ENCODE measurements around the gene PDLIM1. TPM values are rescaled to one million over a fixed set of nuclear protein-coding genes. Genes with fewer than 3 reads are reported as not detected.
"Not testable (repeated sequence)": the region's sequence is repeated elsewhere in the genome, so short reads cannot be mapped to it uniquely, and the experiment has no call there.

The PDLIM1 gene
- total and polyA plus RNA-seq, 8 donors, result 44.1 to 120 (median 55.9) TPM

GRCh38 chr10:95244152-95244551, 46.7 kb downstream of the PDLIM1 start:
- no peak overlapping the region for H3K4me3 ChIP-seq
- H3K36me3 ChIP-seq, result peaks cover 0 to 7% (median 0%) of the 10 kb centered on the region in 3 donors
- intact Hi-C loops (cut with DNase I), result loop anchor here in 2 of 3 donors (10.0 kb wide), 2 partner anchors 119 to 121 kb away; no protein-coding TSS in a partner anchor
- no peak for DNase-seq
- no peaks in the 10 kb centered on the region for H3K27me3 ChIP-seq
- FAIRE-seq, result no peak
- H3K4me1 ChIP-seq, result peaks cover 0 to 12% (median 0%) of the 10 kb centered on the region in 3 donors
- 87% methylated on average over 2 of the region's 2 CpGs for WGBS, 2 donors
- no peak for ATAC-seq
- H3K9me3 ChIP-seq, result no peaks in the 10 kb centered on the region
- no peak overlapping the region for H3K27ac ChIP-seq
- TF ChIP-seq CTCF (IDR thresholded peaks at IDR 0.05), result no peak

DNA sequence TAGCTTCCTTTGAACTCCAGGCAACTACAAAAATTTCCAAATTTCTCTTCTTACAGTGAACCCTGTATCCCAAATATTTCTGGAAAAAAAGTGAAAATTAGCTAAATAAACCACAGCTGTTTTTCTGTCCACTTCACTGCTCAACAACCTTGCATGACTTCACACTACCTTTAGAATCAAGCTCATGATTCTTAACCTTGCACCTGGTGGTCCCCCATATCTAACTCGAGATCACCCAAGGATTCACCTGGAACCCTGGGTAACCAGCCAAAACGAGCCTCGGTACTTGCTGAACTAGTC, 47.5 kb downstream of the PDLIM1 start:
- no peak for TF ChIP-seq CTCF (IDR thresholded peaks at IDR 0.05)
- WGBS, 2 donors, result 55 to 56% methylated on average over 3 of the region's 3 CpGs
- no peak for ATAC-seq

DNA sequence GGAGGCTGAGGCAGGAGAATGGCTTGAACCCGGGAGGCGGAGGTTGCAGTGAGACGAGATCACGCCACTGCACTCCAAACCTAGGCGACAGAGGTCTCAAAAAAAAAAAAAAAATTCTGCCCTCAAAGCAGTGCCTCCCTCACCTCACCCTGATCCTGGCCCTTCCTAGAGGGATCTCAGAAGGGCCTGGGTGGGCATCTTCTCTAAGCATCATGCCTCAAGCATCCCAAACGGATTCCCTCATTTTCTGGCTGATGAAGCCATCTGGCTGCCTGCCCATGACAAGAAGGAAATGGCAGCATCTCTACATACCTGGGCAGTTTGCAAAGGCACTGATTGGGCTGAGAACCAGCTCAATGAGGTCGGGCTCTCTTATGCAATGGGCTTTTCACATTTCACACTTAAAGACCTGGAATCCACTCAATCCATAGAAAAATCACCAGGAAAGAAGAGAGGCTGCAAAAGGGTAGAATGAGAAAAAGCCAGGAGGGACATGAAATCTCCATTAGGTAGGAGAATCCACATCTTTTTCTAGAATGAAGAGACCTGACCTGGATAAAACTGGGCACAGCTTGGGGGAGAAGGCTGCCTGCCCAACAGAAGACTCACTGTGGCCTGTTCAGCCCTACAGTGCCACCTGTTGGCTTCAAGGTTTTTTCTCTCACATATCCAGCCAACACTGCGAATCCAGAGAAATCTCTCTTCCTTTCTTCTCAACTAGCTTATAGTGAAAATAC, 48.1 kb downstream of the PDLIM1 start:
- peak in 3 of 4 donors; percentile 11 to 37 (median 35) for TF ChIP-seq CTCF (IDR thresholded peaks at IDR 0.05)
- DNase-seq, result peak in 3 of 6 donors; percentile 42 to 66 (median 43)
- intact Hi-C loops (cut with DNase I), result loop anchor here in 2 of 3 donors (10.0 kb wide), 2 partner anchors 118 to 122 kb away; no protein-coding TSS in a partner anchor
- ATAC-seq, result peak; percentile 75 to 89 (median 80)
- H3K9me3 ChIP-seq, result no peaks in the 10 kb centered on the region
- H3K27ac ChIP-seq, result no peak overlapping the region
- peaks cover 0 to 15% (median 0%) of the 10 kb centered on the region in 3 donors for H3K36me3 ChIP-seq
- FAIRE-seq, result no peak
- H3K27me3 ChIP-seq, result no peaks in the 10 kb centered on the region
- 76 to 78% methylated on average over 7 to 8 of the region's 8 CpGs for WGBS, 2 donors
- H3K4me3 ChIP-seq, result no peak overlapping the region
- H3K4me1 ChIP-seq, result peaks cover 0 to 9% (median 0%) of the 10 kb centered on the region in 3 donors

More for the DNA sequence above, 47.5 kb downstream of the PDLIM1 start:
- DNase-seq (no peak), FAIRE-seq (no peak)
- intact Hi-C loops (cut with DNase I), result loop anchor here in 2 of 3 donors (10.0 kb wide), 2 partner anchors 118 to 122 kb away; no protein-coding TSS in a partner anchor
- Histone ChIP-seq H3K9me3 (no peaks in the 10 kb centered on the region), H3K27ac (no peak overlapping the region), H3K36me3 (peaks cover 0 to 10% (median 0%) of the 10 kb centered on the region in 3 donors), H3K27me3 (no peaks in the 10 kb centered on the region), H3K4me3 (no peak overlapping the region), H3K4me1 (peaks cover 0 to 12% (median 0%) of the 10 kb centered on the region in 3 donors)

DNA sequence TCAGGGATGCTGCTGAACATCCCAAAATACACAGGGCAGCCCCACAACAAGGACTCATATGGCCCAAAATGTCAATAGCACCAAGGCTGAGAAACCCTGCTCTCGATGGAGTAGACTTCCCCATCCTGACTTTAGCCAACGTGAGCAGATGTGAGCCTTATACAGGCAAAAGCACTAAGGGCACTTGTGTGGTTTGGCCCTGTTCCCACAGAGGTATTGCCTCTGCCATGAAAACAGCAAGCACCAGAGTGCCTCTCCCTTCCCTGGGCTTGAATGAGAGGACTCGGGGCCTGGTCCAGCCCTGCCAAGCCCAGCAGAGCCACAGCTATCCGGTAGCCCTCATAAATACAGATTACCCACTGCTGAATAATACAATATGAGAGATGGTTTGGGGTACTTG, 49.3 kb downstream of the PDLIM1 start:
- H3K36me3 ChIP-seq, result peaks cover 0 to 18% (median 0%) of the 10 kb centered on the region in 3 donors
- H3K27me3 ChIP-seq, result no peaks in the 10 kb centered on the region
- H3K4me3 ChIP-seq, result no peak overlapping the region
- no peaks in the 10 kb centered on the region for H3K4me1 ChIP-seq
- H3K27ac ChIP-seq, result no peak overlapping the region
- H3K9me3 ChIP-seq, result no peaks in the 10 kb centered on the region
- TF ChIP-seq CTCF (IDR thresholded peaks at IDR 0.05), result no peak
- intact Hi-C loops (cut with DNase I), result loop anchor here in 2 of 3 donors (10.0 kb wide), 2 partner anchors 117 to 123 kb away; no protein-coding TSS in a partner anchor
- ATAC-seq (peak in 2 of 4 donors; percentile 11 to 22), DNase-seq (no peak), FAIRE-seq (no peak)
- 80 to 95% methylated on average over 4 of the region's 4 CpGs for WGBS, 2 donors

- H3K27me3 ChIP-seq, result no peaks in the 10 kb centered on the region
- intact Hi-C loops (cut with DNase I), result loop anchor here in 2 of 3 donors (10.0 kb wide), 2 partner anchors 116 to 124 kb away; no protein-coding TSS in a partner anchor
- no peak overlapping the region for H3K27ac ChIP-seq
- no peaks in the 10 kb centered on the region for H3K4me1 ChIP-seq
- WGBS, 2 donors, result 95% methylated on average over 6 of the region's 6 CpGs
- H3K36me3 ChIP-seq, result peaks cover 0 to 23% (median 0%) of the 10 kb centered on the region in 3 donors
- no peak for TF ChIP-seq CTCF (IDR thresholded peaks at IDR 0.05)
- DNase-seq, result no peak
- no peaks in the 10 kb centered on the region for H3K9me3 ChIP-seq
- ATAC-seq, result no peak
- no peak for FAIRE-seq
- no peak overlapping the region for H3K4me3 ChIP-seq
These were observed 50.0 kb downstream of the PDLIM1 start for GRCh38 chr10:95240811-95241210.

DNA sequence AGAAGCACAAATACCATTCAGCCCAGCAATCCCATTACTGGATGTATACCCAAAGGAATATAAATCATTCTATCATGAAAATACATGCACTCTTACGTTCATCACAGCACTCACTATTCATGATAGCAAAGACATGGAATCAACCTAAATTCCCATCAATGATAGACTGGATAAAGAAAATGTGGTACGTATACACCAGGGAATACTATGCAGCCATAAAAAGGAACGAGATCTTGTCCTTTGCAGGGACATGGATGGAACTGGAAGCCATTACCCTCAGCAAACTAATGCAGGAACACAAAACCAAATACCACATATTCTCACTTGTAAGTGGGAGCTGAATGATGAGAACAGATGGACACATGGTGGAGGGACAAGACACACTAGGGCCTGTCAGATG, 50.7 kb downstream of the PDLIM1 start:
- H3K9me3 ChIP-seq, H3K4me3 ChIP-seq, ATAC-seq, FAIRE-seq, H3K27me3 ChIP-seq, H3K4me1 ChIP-seq, DNase-seq, H3K27ac ChIP-seq: not testable (repeated sequence)
- intact Hi-C loops (cut with DNase I), result loop anchor here in 2 of 3 donors (10.0 kb wide), 2 partner anchors 115 to 125 kb away; no protein-coding TSS in a partner anchor
- 94 to 97% methylated on average over 3 of the region's 3 CpGs for WGBS, 2 donors
- peaks cover 0 to 24% (median 0%) of the 10 kb centered on the region in 3 donors for H3K36me3 ChIP-seq

Measured in pancreas (tissue), 10 donors.